K562 (cell line): ENCODE results near the gene UTP14C. TPM values are rescaled to one million over a fixed set of nuclear protein-coding genes. Genes with fewer than 3 reads are reported as not detected.
A peak's percentile ranks its signal among the peaks of the same experiment; 100 is the strongest.

ENCODE experiments used
- ATF7 ChIP-seq: fragments of 450-650 bp; IDR thresholded peaks from 2 replicates; pipeline ENCODE4 v1.7.1; 2014; ENCODE audit warnings: mild to moderate bottlenecking, moderate library complexity
- CBFA2T2 ChIP-seq: fragments of 450-650 bp; conservative IDR thresholded peaks from 2 replicates; pipeline ENCODE4 v1.6.1; 2017; ENCODE audit warnings: mild to moderate bottlenecking
- CTCF ChIP-seq, 3 experiments: IDR thresholded peaks in 2 of 3; conservative IDR thresholded peaks in 1 of 3; 2 replicates each; pipeline ENCODE4 v1.5.1; 2011 to 2012; ENCODE audit warnings: low read length in 3 of 3, mild to moderate bottlenecking in 3 of 3, control low read depth in 2 of 3, improper control_type of control experiment in 1 of 3, inconsistent platforms in 1 of 3, low read depth in 1 of 3, mixed read lengths in 1 of 3, moderate library complexity in 1 of 3; ENCODE audit not compliant: insufficient read depth in 2 of 3
- FOSL1 ChIP-seq: fragments of 200-800 bp; sonication (Bioruptor generic); conservative IDR thresholded peaks from 2 replicates; pipeline ENCODE4 v1.6.1; 2016; ENCODE audit warnings: missing genetic modification characterization, missing compliant biosample characterization
- MLLT1 ChIP-seq, 2 experiments: fragments of 450-650 bp; IDR thresholded peaks; 2 replicates each; pipeline ENCODE4 v1.6.1; 2016
- PBX2 ChIP-seq, 2 experiments: IDR thresholded peaks in 1 of 2; conservative IDR thresholded peaks in 1 of 2; 2 replicates each; pipeline ENCODE4 v1.6.1; 2016; ENCODE audit warnings: low read depth in 2 of 2, mild to moderate bottlenecking in 1 of 2, missing compliant biosample characterization in 1 of 2, missing genetic modification characterization in 1 of 2, moderate library complexity in 1 of 2
- SMAD4 ChIP-seq: fragments of 250-450 bp; sonication (Bioruptor Pico); conservative IDR thresholded peaks from 2 replicates; pipeline ENCODE4 v1.8.0; 2021; ENCODE audit warnings: inconsistent platforms, mild to moderate bottlenecking, moderate library complexity
- SMARCE1 ChIP-seq: fragments of 450-650 bp; IDR thresholded peaks from 2 replicates; pipeline ENCODE4 v1.7.1; 2016; ENCODE audit warnings: mild to moderate bottlenecking
- ZEB2 ChIP-seq: fragments of 450-650 bp; IDR thresholded peaks from 2 replicates; pipeline ENCODE4 v1.6.1; 2016
- ZFP91 ChIP-seq: sonication (generic); formaldehyde crosslinking; IDR thresholded peaks from 2 replicates; pipeline ENCODE4 v1.8.0; 2022; ENCODE audit warnings: mild to moderate bottlenecking, missing genetic modification reagents
- ZNF324 ChIP-seq: fragments of 250-450 bp; sonication (Bioruptor Pico); IDR thresholded peaks from 2 replicates; pipeline ENCODE4 v1.4.0; 2020; ENCODE audit warnings: mild to moderate bottlenecking
- ZNF592 ChIP-seq: fragments of 450-650 bp; IDR thresholded peaks from 2 replicates; pipeline ENCODE4 v1.6.1; 2017; ENCODE audit warnings: antibody characterized with exemption, mild to moderate bottlenecking
- ZNF644 ChIP-seq: fragments of 200-800 bp; sonication (Bioruptor generic); IDR thresholded peaks from 2 replicates; pipeline ENCODE4 v1.6.1; 2016; ENCODE audit warnings: low read depth, missing genetic modification characterization, missing compliant biosample characterization
- polyA plus RNA-seq, 8 experiments: library from polyadenylated mRNA; depleted of rRNA in 4 of 8; stranded (reverse) in 5 of 8; unstranded in 3 of 8; fragments of >200 nt; fragmentation: Nextera tagmentation in 2 of 8; fragmentation: Illumina TruSeq in 1 of 8; extraction: Ambion mirVana in 2 of 8; extraction: Trizol in 1 of 8; gene quantifications; 2 replicates each; pipeline versions ENCODE4 v1.2.1 to v1.2.3, GENCODE V29; 2011 to 2014; ENCODE audit warnings: inconsistent platforms in 1 of 8, missing spikeins in 1 of 8
- total RNA-seq, 7 experiments: library from RNA; depleted of rRNA in 6 of 7; stranded (reverse); fragments of >200 nt in 6 of 7; fragmentation: Illumina TruSeq in 2 of 7; extraction: Trizol in 2 of 7; gene quantifications; 2 replicates each; pipeline versions ENCODE4 v1.2.1 to v1.2.3, GENCODE V29; 2011 to 2021; ENCODE audit warnings: low replicate concordance in 1 of 7

The UTP14C gene
- total and polyA plus RNA-seq, 9 of the 15 experiments (the other 6 are each of a cell fraction or from before 2014, with no cell fraction given), result 3.4 to 10.3 (median 6.0) TPM

- no peak for TF ChIP-seq ZNF592
- no peak for TF ChIP-seq ZNF644
- no peak for TF ChIP-seq SMAD4 (CRISPR knock-in tag)
- TF ChIP-seq CTCF (IDR thresholded peaks at IDR 0.05 in 2 of 3, conservative IDR thresholded peaks at IDR 0.05 in 1 of 3; ENCODE audit: insufficient read depth in 2 of 3, low read depth in 1 of 3, low read length in 3 of 3), result peak in 2 of 3 experiments; percentile 15 to 25; a peak in 1 of 6 replicates
- peak; percentile 45; the same call in 1 of the 2 replicates for TF ChIP-seq ATF7
- peak; percentile 56; the same call in 1 of the 2 replicates for TF ChIP-seq SMARCE1
- TF ChIP-seq FOSL1 (tag), result peak; percentile 86
- TF ChIP-seq ZNF324 (CRISPR knock-in tag), result no peak
- 0 out of 2 replicates have a peak, but pooled peaks have one; percentile 3 for TF ChIP-seq CBFA2T2
- TF ChIP-seq ZEB2, result 0 out of 2 replicates have a peak, but pooled peaks have one; percentile 61
- TF ChIP-seq ZFP91, result no peak
- TF ChIP-seq PBX2 (CRISPR knock-in tag; IDR thresholded peaks at IDR 0.05; ENCODE audit: low read depth), result no peak
- no peak for TF ChIP-seq PBX2 (tag; conservative IDR thresholded peaks at IDR 0.05; ENCODE audit: low read depth)
- TF ChIP-seq MLLT1 (IDR thresholded peaks at IDR 0.05), result no peak
Measured at GRCh38 chr13:52070929-52071523, 46.5 kb downstream of the UTP14C start (continued).
